IPS DF 4.7 (cell line): ENCODE results near the gene OVCA2.

Experiments
- DNase-seq: peaks from one replicate; pipeline ENCODE4 v3.0.0-alpha.2; 2013; ENCODE audit warnings: low spot score; ENCODE audit errors: extremely low read depth

Gene OVCA2

DNA sequence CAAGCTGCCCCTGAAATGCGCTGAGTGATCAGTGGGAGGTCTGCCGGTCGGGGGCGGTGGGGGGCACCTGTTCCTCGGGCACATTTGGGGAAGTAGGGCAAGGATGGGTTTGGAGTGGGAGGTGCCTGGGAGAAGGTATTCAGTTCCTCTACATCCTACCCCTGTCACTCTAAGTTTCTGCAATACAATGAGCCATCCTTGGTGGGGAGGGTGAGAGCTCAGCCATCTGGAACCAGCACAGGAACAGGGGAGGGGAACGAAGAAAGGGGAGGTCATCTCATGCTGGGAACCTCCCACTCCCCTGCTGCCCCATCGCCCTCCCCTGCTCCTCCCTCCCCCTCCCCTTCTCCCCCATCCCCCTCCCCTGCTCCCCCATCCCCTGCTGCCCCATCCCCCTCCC is 7.7 kb upstream of the OVCA2 start:
- no peak for DNase-seq

DNA sequence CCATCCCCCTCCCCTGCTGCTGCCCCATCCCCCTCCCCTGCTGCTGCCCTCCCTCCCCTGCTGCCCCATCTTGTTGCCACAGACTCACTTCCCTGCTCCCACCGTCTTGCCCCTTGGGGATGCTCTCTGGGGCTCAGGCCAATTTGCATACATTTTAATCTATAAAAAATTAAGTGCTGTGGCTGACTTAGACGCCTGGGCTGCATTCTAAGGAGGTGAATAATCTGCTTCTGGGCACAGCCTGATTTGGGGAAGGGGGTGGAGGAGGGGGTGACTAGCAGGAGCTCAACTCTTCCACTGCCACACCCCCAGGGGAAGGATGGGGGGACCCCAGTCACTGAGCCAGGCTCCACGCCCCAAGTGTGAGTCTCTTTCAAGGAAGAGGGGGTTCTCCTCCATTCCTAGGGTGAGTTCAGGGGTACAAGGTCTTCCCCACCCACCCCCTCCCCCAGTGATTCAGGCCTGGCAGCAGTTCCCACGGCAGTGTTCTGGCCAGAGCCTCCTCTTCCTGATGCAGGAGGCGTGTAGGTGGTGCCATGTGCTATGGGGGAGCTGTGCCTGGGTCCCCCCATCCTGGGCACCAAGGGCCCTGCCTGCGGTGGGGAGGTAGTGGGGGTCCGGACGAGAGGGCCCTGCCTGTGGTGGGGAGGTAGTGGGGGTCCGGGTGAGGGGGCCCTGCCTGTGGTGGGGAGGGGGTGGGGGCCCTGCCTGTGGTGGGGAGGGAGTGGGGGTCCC is 6.8 kb upstream of the OVCA2 start:
- no peak for DNase-seq

DNA sequence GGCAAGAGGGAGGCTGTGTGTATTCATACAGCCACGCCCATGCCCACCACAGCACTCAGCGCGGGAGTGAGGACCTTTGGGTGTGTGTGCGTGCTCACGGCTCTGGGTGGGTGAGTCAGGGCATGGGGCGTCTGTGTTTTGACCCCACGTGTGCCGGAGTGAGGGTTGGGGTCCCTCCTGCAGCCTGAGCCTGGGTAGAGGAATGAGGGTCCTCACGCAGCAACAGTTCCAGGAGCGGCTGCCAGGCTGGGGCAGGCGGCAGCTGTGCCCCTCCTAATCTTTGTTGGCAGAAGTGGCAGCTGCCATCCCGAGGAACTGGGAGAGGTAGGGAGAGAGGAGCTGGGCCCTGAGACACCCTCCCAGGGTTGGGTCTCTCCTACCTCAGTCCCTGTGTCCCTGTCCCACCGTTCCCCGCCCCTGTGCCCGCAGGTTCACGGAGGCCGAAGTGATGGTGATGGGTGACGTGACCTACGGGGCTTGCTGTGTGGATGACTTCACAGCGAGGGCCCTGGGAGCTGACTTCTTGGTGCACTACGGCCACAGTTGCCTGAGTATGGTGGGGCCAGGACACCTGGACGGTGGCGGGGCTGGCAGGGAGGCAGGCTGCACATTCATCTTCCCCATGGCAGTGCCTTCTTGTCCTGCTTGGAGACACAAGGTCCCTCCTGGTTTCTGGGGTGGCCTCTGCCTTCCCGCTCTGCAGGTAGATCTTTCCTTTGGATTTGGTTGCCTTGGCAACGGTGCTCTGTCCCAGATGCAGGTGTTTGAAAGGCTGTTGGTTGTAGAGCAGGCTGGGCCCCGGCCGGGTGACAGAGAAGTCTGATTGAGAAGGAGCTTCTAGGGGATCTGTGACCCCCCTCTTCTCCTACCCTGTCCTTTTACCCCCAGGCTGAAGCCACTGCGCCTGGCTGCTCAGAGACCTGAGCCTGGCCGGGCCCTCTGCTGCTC is 6.0 kb upstream of the OVCA2 start:
- no peak for DNase-seq

DNA sequence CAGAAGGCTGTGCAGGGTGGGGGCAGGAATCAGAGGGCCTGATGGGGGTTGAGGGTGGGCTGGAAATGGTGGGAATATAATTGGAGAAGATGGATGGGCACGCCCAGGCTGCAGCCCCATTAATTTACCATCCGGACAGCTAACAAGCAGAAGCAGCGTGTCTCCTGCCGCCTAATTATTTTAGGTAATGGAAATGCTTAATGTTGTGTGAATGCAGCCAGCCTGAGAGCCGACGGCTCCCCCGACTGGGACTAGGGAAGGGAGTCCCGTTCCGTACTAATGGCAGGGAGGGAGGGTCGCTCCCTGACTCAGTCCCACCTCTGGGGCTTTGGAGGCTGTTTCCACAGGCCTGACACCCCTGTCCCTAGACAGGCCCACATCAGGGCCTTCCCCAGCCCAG is 4.7 kb upstream of the OVCA2 start:
- DNase-seq: no peak

DNA sequence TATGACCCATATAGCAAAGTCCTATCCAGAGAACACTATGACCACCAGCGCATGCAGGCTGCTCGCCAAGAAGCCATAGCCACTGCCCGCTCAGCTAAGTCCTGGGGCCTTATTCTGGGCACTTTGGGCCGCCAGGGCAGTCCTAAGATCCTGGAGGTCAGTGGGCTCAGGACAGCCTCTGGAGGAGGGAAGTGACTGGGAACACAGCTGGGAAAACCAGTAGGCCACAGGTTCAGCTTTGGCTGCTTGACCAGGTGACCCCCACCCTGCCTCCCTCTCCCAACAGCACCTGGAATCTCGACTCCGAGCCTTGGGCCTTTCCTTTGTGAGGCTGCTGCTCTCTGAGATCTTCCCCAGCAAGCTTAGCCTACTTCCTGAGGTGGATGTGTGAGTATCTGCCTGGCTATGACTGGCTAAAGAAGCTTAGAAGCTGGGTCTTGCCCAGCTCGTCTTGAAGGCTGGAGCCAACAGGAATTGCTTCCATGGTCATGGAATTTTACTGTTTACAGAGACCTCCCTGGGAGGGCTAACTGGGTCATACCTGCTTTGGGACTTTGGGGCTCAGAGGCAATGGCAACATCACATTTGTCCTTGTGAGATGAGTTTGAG is 1.5 kb upstream of the OVCA2 start:
- no peak for DNase-seq

DNA sequence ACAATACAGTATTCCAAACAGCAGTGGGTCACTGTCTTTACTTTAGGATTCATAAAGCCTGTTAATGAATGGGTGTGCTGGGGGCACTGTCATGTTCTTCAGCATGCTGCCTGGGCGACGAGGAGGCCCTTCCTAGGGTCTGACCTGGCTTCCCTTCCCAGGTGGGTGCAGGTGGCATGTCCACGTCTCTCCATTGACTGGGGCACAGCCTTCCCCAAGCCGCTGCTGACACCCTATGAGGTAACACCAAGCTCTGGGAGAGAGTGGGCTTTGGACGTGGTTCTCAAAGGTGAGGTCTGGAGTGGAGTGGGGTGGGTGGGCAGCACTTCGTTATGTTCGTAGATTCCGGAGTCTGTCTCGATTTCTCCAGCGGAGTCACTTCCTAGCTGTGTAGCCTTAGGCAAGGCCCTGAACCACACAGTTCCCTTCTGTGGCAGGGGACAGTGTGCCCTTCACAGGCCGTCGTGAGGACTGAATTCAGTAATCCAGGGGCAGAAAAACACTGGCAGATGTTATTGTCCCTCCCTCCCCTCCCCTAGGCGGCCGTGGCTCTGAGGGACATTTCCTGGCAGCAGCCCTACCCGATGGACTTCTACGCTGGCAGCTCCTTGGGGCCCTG is 771 bp upstream of the OVCA2 start:
- DNase-seq: no peak

DNA sequence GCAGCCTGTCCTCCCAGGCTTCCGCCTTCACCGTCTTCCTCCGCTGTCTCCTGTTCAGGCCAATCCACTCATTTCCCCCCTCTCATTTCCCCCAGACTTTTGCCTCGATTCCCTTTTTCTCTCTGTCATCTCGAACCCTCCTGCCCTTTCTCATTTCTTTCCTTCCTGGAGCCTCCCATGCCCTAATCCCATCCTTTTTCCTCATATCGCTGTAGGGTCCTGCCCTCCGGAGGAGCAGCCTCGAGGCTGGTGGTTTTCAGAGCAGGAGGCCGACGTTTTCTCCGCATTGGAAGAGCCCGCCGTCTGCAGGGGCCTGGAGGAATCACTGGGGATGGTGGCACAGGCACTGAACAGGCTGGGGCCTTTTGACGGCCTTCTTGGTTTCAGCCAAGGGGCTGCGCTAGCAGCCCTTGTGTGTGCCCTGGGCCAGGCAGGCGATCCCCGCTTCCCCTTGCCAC is 597 bp downstream of the OVCA2 start:
- no peak for DNase-seq

DNA sequence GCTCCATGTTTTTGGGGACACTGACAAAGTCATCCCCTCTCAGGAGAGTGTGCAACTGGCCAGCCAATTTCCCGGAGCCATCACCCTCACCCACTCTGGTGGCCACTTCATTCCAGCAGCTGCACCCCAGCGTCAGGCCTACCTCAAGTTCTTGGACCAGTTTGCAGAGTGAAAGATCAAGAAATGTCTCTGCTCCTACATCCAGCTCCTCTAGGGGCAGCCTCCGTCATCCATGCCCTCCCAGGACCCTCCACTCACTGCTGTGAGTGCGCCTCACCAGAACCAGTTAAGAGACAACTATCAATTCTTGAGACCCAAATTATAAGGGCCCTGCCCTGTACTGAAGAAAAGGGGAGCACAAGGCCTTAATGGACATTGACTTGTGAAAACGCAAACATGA is 1.1 kb downstream of the OVCA2 start:
- DNase-seq: no peak

DNA sequence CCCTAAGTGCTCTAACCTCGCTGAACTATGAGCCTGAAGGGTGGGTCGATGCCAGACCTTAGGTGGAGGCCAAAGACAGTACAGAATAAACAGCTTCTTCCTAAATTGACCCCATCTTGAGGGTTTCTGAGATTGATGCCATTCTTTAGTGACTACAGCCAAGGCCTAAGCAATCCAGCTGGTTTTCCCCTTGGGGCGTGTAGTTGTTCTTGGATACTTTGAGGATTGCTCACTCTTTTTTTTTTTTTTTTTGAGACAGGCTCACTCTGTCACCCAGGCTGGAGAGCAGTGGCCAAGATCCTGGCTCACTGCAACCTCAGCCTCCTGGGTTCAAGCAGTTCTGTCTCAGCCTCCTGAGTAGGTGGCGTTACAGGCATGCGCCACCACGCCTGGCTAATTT is 2.0 kb downstream of the OVCA2 start:
- DNase-seq: no peak

DNA sequence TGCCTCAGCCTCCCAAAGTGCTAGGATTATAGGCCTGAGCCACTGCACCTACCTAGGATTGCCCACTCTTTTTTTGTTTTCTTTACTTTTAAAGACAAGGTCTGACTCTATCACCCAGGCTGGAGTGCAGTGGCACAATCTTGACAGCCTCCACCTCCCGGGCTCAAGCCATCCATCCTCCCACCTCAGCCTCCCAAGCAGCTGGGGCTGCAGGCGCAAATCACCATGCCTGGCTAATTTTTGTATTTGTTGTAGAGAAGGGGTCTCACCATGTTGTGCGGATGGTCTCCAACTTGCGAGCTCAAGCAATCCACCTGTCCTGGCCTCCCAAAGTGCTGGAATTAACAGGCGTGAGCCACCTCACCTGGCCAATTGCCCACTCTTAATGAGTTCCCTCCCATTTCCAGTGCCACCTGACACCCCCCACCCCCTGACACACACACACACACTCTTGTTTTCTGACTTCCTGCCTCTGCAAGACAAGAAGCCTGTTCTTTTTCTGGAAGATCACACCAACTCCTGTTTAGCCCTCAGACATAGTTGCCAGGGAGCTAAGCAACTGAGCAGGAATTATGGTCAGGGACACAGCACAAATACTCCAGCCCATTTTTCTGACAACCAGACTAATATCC is 2.6 kb downstream of the OVCA2 start:
- DNase-seq: no peak

DNA sequence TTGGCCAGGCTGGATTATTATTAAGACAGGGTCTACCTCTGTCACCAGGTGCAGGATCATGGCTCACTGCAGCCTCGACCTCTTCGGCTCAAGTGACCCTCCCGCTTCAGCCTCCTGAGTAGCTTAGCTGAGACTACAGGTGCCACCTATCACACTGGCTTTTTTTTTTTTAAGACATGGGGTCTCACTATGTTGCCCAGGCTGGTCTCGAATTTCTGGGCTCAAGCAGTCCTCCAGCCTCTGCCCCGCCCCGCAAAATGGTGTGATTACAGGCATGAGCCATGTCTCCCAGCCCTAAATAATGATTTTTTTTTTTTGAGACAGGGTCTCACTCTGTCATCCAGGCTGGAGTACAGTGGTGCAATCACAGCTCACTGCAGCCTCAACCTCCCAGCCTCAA is 5.8 kb downstream of the OVCA2 start:
- DNase-seq: no peak

DNA sequence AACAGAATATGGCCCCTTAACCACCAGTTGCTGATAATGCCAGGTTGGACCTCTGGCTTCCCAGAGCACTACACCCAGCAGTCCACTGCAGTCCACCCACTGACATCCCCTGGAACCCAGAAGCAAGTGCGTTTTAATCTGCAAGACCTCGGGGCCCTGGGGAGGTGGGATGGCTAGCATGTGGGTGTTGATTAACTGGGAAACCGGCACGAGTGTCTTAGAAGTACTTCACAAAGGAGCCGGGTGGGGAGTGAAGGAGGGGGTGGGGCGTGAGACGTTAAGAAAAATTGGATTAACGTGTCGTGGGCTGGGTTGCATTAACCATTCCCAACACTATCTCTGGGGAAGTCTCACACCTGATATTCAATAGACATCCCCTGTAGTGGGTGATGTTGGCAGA is 7.0 kb downstream of the OVCA2 start:
- DNase-seq: no peak

DNA sequence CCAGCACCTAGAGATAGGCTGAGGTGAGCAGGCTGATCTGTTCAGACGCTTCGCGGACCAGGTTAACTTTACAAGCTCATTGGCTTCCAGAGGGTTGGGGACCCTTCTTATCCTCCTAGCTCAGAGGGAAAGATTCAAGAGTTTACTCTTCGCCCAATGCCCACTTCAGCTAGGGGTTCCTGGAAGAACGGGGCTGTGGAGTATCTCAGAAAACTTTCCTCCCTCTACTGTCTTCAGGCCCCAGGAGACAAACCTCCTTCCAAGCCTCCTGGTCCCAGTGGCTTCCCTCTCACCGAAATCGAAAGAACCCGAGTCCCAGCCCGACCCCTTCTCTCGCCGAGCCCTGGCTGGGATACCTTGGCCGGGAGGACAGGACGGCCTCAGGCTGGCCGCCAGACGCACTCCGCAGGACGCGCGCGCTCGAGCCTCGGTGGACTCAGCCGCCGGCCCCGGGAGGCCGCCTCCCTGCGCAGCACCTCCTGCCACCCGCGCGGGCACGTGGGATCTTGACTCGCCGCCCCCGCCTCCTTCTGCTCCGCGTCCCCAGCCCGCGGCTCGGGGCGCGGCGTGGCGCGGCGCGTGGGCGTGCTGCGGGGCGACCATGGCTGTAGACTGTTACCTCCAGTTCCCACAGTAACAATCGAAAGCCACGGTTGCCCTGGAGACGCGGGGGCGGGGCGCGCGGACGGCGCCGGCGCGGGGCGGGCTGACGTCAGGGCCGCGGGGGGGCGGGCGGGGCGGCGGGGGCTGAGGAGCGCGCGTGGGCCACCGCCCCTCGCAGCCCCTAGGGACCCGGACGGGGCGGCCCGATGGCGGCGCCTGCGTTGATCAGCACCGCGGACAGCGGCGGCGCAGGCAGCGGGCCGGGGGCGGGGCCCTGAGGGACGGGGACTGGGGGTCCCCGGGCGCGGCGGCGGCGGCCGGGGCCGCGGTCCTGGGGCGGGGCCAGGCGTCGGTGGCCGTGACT is 7.8 kb downstream of the OVCA2 start:
- no peak for DNase-seq

DNA sequence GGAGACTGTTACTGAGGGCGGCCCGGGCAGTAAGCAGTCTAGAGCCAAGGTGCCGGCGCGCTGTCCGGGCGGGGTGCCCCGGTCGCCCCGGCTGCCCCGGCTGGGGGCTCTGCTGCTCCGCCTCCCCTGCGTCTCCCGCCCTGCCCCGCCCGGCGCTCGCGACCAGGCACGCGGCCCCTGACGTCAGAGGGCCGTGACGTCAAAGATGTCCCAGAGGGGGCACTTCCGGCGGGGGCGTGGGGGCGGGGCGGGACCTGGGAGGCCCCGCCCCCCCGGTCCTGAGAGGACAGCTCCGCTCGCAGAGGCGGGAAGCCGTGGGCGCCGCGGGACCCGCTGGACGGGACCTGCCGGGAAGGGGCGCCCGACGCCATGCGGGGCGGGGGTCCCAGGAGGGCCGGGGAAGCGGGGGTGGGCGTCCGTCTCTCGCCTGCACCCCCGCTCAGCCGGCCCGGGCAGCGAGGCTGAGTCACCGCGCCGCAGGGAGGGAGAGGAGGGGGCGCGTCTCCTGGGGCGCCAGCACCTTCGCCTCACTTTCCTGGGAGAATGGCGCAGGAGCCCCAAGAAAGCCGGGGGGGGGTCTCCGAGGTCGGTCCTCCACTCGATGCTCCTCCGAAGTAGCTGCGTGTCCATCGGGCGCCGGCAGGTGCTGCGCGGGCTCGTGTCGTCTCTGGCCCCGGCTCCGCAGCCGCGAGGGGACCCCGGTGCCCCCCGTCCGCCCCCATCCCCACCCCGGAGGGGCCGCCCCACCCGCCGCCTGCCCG is 8.7 kb downstream of the OVCA2 start:
- no peak for DNase-seq

DNA sequence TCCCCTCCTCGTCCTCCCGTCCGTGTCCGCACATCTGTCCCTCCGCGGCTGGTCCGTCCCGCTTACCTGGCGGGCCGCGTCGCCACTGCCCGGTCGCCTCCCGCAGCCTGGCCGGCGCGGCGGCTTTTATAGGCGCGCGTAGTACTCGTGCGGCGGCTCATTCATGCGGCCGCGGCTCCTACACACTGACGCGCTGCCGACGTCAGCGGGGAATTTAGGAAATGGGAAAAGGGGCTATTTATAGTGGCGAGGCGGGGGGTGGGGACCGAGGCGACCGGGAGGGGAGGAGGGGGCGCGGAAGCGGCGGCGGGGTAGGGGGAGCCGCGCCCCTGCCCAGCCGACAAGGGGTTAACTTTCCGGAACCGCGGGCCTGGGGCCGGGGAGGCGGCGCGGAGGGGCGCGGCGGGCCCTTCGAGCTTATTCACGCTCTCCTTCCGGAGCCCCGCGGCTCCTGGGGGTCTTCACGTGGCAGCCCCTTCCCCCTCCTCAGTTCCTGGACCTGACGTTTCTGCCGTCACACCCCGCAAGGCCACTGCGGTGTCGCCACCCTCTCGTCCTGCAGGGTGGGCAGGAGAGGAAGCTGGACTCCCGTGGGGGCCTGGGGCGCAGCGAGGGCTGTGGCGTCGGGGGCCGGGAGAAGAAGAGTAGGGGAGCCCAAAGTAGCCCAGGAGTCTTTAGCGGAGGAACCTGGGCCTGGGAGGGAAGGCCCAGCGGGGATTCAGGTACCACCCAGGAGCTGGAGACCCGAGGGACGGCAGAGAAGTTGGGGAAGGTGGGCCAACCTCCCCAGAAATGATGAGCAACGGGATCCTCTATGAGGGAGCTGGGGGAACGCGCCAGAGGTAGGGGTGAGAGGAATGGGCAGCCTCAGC is 9.5 kb downstream of the OVCA2 start:
- DNase-seq: no peak

DNA sequence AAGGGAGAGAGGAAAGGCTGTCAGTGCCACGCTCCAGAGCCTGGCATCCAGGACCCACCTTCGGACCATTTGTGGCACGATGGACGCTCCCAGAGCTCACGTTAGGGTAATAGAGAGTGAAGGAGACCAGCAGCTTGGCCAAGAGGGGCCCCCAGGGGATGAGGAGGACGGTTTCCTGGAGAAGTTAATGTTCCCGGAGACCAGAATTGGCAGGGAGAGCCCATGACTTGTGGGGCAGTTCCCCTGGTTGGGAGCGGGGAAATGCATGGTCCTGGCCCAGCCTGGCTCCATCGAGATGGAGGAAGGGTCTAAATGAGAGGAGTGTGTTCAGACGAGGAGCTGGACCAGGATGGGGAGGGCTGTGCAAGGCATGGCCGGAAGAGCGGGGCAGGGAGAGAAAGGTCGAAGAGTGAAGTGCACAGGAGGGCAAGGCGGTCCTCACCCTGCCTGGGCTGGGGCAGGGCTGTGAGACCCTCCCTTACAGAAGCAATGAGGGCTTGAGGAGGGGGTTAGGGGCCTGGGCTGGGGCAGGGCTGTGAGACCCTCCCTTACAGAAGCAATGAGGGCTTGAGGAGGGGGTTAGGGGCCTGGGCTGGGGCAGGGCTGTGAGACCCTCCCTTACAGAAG is 10.2 kb downstream of the OVCA2 start:
- DNase-seq: no peak

DNA sequence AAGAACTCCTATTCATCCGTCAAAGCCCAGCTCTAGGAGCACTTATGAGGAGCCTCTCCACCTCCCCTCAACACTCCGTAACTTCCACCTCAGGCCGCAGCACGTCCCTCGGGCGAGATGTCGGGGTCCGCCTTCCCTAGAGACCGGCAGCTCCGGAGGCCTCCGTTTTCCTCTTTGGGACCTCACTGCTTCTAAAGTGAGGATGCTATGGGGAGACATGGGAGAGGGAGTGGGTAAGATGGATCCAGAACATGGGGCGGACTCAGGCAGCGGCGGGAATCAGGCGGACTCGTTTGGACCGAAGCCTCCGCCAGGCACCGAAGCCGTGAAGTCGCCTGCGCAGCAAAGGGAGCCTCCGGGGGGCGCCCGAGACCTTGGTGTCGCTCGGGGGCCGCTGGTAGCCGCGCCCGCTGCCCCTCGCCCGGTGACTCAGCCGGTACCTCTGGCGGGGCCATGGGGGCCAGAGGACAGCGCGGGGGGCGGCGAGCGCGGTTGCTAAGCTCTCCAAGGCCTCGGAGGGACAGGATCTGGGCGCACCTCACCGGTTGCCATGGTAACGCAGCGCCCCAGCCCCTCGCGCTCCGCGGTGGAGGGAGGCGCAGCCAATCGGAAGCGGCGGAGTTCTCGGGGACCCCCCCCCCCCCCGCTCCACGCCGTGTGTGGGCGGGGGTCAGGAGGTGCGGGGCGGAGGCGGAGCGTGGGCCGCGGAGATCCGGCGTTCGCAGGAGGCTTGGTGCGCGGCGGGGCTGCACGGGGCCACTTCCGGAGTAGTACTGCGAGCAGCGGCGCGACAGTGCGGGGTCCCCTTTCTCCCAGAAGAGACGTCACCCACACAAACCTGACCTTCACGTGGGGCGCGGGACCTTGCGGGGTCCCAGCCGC is 11.8 kb downstream of the OVCA2 start:
- no peak for DNase-seq
